ENCODE results near the gene CDH26.
A peak's percentile ranks its signal among the peaks of the same experiment; 100 is the strongest.
"Not testable (repeated sequence)": the region's sequence is repeated elsewhere in the genome, so short reads cannot be mapped to it uniquely, and the experiment has no call there.

The CDH26 gene

DNA sequence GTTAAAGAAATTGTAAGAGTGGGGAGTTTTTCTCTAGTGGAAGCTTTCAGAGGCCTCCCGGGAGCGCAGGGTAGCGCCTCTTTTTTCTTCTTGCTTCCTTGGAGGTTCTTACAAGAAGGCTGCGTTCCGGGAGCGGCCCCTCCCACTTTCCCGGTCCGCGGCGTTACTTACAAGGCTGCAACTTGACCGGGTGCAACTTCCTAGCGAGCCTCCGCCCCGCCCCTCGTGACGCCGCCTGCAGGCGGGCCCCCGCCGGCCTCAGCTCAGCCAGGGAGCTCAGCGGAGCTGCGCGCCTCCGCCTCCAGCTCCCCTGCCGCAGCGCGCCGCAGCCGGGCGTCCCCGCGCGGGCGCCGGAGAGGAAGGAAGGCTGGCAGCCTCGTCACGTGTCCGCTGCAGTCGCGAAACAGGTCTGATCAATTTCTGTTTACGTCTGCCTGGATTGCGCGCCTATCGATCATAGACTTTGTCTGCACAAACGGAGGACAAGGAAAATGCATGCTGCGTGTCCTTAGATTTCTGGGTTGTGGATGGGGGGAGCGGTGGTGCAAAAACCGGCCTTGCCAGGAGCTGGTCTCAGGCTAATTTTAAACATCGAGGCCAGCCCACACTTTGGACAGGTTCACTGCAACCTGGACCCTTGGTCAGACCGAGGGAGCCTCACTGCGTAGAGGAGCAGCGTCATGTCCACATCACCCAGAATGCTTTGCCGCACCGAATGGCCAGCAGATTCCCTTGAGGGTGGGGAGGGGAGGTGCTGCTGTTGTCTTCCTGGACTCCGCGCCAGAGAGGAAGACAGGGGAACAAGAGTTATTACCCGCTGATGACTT lies 17.9 kb upstream of the CDH26 start, which contains the start of the genes FAM217B and PPP1R3D:
FAM217B (plus strand) TSS at position 261 of the 827 bp plus-strand sequence. CDS start 3,555 bp downstream, outside the sequence.
PPP1R3D (minus strand) TSS at position 177 of the 827 bp plus-strand sequence. CDS start 374 bp downstream, outside the sequence.
- DNase-seq (ENCODE audit: low read depth in 2 of 2, low spot score in 1 of 2) = peak; percentile 60 to 81

GRCh38 chr20:59940956-59941294 lies 17.3 kb upstream of the CDH26 start:
- DNase-seq (ENCODE audit: low read depth in 2 of 2, low spot score in 1 of 2) = no peak

DNA sequence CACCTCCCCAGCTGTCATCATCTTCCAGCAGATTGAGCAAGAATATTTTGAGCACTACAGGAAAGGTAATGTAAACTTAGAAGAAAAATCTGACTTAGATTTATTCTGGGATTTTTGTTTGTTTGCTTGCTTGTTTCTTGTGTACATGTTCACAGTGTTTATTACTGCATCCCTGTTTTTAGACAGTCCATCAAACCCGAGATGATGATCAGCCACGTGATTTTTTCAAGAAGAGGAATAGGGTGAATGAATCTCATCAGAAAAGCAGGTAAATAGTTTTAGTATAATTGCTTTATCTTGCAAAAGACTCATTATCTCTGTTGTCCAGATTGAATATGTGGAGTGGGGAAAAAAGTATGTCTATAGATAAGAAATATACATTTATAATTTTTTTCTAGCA lies 16.0 kb upstream of the CDH26 start:
- DNase-seq (ENCODE audit: low read depth in 2 of 2, low spot score in 1 of 2) = no peak

- no peak for DNase-seq (ENCODE audit: low read depth in 2 of 2, low spot score in 1 of 2)
Observed at GRCh38 chr20:59944726-59945125, 13.5 kb upstream of the CDH26 start.

DNA sequence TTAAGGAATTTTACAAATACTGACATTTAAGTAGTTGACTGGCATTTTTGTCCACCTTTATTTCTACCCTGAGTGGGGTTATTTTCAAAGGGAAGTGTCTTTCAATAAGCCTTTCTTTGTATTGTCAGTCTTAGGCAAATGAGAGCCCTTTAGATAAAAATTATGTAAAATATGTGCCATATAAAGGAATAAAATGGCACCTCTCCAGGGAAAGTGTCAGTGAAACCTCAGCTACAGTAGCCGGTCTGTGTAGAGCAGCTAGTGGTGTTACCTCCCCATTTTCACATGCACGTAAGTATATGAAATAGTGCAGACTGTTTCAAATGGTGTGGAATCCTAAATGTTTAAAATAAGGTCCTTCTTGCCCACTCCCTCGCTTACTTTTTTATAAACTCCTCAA lies 13.0 kb upstream of the CDH26 start:
- DNase-seq (ENCODE audit: low read depth in 2 of 2, low spot score in 1 of 2) = no peak

GRCh38 chr20:59945731-59946130 lies 12.5 kb upstream of the CDH26 start:
- DNase-seq (ENCODE audit: low read depth in 2 of 2, low spot score in 1 of 2) = no peak

DNA sequence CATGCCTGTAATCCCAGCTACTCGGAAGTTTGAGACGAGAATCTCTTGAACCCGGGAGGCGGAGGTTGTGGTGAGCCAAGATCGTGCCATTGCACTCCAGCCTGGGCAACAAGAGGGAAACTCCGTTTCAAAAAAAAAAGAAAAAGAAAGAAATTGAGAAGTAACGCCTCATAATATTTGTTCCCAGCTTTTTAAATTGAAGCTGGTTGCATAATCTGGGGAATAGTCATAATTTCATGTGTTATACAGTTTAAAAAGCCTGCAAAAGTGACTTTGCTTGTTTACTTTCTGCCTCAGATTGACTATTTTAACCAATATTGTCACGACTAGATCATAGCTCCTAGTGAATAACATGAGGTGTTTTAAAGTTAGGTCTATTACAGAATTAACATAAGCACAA lies 10.8 kb upstream of the CDH26 start:
- no peak for DNase-seq (ENCODE audit: low read depth in 2 of 2, low spot score in 1 of 2)

DNA sequence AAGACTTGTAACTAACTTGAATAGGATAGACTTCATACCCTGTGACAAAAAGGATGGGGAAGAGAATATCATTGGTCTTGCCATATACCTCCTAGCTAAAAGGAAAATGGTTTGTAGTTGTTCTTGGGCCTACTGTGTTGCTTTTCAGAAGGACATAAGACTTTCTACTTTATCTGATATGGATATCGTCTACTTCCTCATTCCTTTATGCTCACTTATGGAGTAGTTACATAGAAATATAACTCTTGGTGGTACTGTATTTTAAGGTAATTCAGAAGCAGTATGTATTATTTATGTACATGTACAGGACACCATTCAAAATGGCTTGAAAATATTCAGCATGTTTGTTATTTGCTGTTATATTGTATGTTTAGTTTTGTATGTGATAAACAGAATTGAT lies 10.0 kb upstream of the CDH26 start:
- no peak for DNase-seq (ENCODE audit: low read depth in 2 of 2, low spot score in 1 of 2)

- no peak for DNase-seq (ENCODE audit: low read depth in 2 of 2, low spot score in 1 of 2)
Observed at GRCh38 chr20:59948828-59949720, 9.1 kb upstream of the CDH26 start.

DNA sequence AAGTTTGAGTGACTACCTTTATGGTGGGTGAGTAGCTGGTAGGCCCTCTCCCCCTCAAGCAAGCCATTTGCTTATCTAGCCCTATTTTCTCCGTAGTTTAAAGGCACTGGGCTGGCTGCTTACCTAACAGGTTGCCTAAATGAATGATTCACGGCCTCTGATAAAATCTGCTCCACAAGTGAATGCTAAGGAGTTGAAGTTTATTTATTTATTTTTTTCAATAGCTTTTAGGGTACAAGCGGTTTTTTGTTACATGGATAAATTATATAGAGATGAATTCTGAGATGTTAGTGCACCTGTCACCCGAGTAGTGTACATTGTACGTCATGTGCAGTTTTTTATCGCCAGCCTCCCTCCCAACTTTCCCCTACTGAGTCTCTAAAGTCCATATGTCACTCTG lies 8.3 kb upstream of the CDH26 start:
- no peak for DNase-seq (ENCODE audit: low read depth in 2 of 2, low spot score in 1 of 2)

DNA sequence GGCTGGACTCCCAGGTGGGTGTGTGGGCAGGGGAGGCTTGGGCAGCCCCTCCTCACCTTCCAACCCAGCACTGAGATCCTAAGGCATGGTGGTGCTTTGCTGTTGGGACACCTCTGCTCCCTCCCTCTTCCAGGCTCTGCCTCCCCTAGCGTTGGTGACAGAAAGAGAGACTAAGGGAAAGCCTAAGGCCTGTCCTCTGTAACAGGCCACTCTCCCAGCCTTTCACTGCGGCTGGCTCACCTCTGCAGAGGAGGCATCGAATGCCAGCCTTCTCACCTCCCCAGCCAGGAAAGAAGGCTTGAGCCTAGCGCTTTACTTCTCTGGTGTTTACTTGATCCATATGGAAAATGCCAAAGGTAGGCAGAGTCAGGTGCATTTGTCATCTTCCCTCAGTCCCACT lies 3.5 kb upstream of the CDH26 start:
- DNase-seq (ENCODE audit: low read depth in 2 of 2, low spot score in 1 of 2) = no peak

- DNase-seq (ENCODE audit: low read depth in 2 of 2, low spot score in 1 of 2) = no peak
Observed at GRCh38 chr20:59955131-59955796, 3.0 kb upstream of the CDH26 start.

DNA sequence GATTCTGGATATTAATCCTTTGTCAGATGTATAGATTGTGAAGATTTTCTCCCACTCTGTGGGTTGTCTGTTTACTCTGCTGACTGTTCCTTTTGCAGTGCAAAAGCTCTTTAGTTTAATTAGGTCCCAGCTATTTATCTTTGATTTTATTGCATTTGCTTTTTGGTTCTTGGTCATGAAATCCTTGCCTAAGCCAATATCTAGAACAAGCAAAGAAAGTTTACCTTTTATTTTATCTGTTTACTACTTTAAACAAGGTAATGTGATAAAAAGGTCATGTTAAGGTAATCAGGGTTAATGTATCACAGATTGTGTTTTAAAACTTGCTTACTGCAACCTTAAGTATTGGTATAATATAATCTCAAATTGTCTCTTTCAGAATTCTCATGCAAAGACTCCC lies 655 bp upstream of the CDH26 start:
- DNase-seq (ENCODE audit: low read depth in 2 of 2, low spot score in 1 of 2) = not testable (repeated sequence)

GRCh38 chr20:59958626-59959025 lies 403 bp downstream of the CDH26 start:
- no peak for DNase-seq (ENCODE audit: low read depth in 2 of 2, low spot score in 1 of 2)

- no peak for DNase-seq (ENCODE audit: low read depth in 2 of 2, low spot score in 1 of 2)
Observed at GRCh38 chr20:59961423-59961822, 3.2 kb downstream of the CDH26 start.

DNA sequence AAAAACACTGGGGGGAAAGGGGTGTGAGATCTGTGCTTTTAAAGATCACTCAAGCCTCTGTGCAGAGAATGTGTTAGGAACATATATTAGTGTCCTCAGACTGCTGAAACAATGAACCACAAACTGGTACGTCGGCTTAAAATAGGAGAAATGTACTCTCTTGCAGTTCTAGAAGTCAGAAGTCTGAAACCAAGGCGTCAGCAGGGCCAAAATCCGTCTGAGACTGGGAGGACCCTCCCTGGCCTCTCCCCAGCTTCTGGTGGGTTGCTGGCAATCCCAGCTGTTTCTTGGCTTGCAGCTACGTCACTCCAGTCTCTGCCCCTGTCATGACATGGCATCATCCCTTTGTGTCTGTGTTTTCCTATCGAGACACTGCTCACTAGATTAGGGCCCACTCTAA lies 3.9 kb downstream of the CDH26 start:
- no peak for DNase-seq (ENCODE audit: low read depth in 2 of 2, low spot score in 1 of 2)

DNA sequence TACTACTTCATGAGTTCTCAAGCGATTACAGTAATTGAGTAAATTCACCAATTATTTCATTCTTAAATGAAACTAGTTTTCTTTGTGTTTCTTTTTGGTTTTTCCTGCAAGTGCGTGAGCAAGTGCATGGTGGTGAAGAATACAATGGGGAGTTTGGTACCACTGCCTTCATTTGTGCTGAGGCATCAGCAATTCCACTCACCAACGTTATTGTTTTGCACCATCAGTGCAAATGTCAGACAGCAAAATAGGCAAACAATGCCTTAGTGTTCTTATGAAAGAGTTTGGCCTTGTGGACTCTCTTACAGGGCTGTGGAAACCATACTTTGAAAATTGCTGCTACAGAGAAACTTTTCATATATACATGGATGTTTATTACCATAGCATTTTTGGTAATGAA lies 8.2 kb downstream of the CDH26 start:
- no peak for DNase-seq (ENCODE audit: low read depth in 2 of 2, low spot score in 1 of 2)

GRCh38 chr20:59971428-59971827 lies 13.2 kb downstream of the CDH26 start:
- no peak for DNase-seq (ENCODE audit: low read depth in 2 of 2, low spot score in 1 of 2)

DNA sequence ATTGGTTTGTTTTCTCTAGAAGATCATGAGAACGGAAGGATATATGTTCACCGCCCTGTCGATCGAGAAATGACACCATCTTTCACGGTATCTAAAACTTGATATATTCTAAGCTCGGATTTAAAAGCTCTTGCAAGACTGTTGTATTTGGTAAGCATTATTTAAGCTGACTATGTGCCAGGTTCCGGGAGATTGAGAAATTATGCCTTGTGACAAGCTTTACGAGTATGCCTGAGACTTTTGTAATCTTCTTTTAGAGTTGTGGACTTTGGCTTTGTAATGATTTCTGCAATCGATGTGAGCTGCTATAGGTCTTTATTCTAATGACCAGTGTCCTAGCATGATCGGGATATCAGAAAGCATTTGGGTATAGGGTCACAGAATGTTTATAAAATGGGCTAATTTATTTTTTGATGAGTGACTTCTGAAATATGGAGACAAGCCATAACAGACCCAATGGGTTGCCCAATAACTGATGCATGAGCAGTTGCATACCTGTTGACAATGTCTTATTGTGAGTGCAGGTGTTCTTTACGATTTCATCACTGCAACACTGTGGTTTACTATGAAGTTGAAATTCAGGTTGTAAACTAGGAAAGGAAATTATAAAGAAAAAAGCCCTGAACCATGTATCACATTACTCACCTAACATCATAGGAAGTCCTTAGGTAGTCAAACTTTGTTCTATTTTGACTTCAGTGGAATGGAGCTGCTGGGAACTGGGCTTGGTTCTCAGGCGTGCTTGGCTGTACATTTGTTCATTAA lies 14.0 kb downstream of the CDH26 start:
- DNase-seq (ENCODE audit: low read depth in 2 of 2, low spot score in 1 of 2) = no peak

DNA sequence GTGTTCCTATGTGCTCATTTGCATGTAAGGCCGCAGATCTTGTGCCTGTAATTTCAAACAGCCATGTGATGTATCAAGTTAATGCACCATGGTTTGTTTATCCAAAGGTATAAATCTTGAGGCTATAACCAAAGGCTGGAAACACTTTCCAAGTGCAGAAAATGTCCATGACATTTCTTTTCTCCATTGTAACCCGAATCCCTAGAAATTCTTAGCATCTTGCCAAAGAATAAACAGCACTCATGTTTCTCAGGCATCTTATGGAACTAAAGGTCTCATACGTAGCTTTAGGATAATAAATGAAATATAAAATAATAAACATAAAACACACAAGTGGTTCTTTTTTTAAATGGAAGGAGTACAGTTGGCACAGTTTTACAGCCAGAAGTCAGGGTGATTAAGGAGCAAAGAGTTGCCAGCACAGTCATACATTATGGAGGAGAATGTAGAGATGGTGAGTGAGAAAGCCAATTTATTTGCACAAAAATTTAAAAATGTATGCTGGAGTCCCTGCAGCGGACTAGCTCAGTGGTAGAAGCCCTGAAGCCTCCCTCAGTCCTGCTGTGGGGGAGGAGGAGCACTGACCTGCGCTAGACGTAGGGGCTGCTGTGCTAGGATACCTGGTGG lies 18.0 kb downstream of the CDH26 start:
- no peak for DNase-seq (ENCODE audit: low read depth in 2 of 2, low spot score in 1 of 2)

Measured in stimulated activated CD8-positive, alpha-beta memory T cell treated with anti-CD3 and anti-CD28 coated beads, Interleukin-4, amount 100 ng/mL, for 4 hours (primary cell).